HepG2 (cell line): Measurements from ENCODE around the gene EFNA2. TPM values are rescaled to one million over a fixed set of nuclear protein-coding genes. Genes with fewer than 3 reads are reported as not detected.
A peak's percentile ranks its signal among the peaks of the same experiment; 100 is the strongest.

Experiments
- ATAC-seq: fragments of 200-7000 bp; cut with Tn5 transposase; 3 replicates; pipeline ENCODE4 v1.9.1; 2020; ENCODE audit warnings: mild to moderate bottlenecking, moderate library complexity
- BruUV-seq: library from RNA; stranded (reverse); fragments of 400-500 nt; replicated peaks from 2 replicates; lab custom pipeline; 2021; lab: Mats Ljungman, UMichigan
- CTCF ChIA-PET: fragments of 300-600 bp; formaldehyde crosslinking; extraction: SDS; loops from one replicate; lab custom pipeline; 2021; ENCODE audit warnings: low total read pairs, inconsistent platforms, low intra/inter-chr PET ratio; lab: Yijun Ruan, JAX
- POLR2A ChIA-PET: fragments of 350-600 bp; sonication (Branson Sonifier 250); formaldehyde crosslinking; loops from one replicate; lab custom pipeline; 2020; ENCODE audit warnings: antibody characterized with exemption, inconsistent platforms; lab: Yijun Ruan, JAX
- DNase-seq: peaks from one replicate; pipeline ENCODE4 v3.0.0-alpha.2; 2015; ENCODE audit warnings: low spot score
- FAIRE-seq: peaks from 3 replicates; lab custom pipeline; 2011; peaks lifted over from hg19 to GRCh38; lab: Jason Lieb, UNC
- H2AFZ ChIP-seq: one replicate; pipeline ENCODE4 v1.6.1; 2011; ENCODE audit warnings: low read length, inconsistent platforms
- H3K27ac ChIP-seq: fragments of 300-600 bp; 3 replicates; pipeline ENCODE4 v1.8.0; 2011; ENCODE audit warnings: mixed run types, mild to moderate bottlenecking, mixed read lengths, low read length, inconsistent platforms; ENCODE audit not compliant: insufficient read depth; ENCODE audit errors: extremely low read length
- H3K27me3 ChIP-seq, 2 experiments: fragments of 200-600 bp in 1 of 2; 2 replicates in 1 of 2; 3 replicates in 1 of 2; pipeline versions ENCODE4 v1.6.0 to v1.8.0; 2011; ENCODE audit warnings: low read length in 2 of 2, mild to moderate bottlenecking in 2 of 2, moderate library complexity in 2 of 2, inconsistent platforms in 1 of 2; ENCODE audit not compliant: insufficient read depth in 2 of 2, control insufficient read depth in 1 of 2
- H3K36me3 ChIP-seq, 2 experiments: fragments of 200-600 bp in 1 of 2; replicated peaks in 1 of 2; 2 replicates in 1 of 2; 3 replicates in 1 of 2; pipeline versions ENCODE4 v1.5.1 to v1.8.0; 2011; ENCODE audit warnings: low read length in 2 of 2, inconsistent platforms in 1 of 2; ENCODE audit not compliant: insufficient read depth in 2 of 2, control insufficient read depth in 1 of 2
- H3K4me1 ChIP-seq: 2 replicates; pipeline ENCODE4 v1.5.1; 2012; ENCODE audit warnings: low read length, inconsistent platforms; ENCODE audit not compliant: insufficient read depth
- H3K4me2 ChIP-seq: 2 replicates; pipeline ENCODE4 v1.6.0; 2011; ENCODE audit warnings: low read depth, low read length, inconsistent platforms
- H3K4me3 ChIP-seq, 3 experiments: fragments of 200-600 bp in 1 of 3; sonication (generic), shearing (Covaris generic) in 1 of 3; replicated peaks in 1 of 3; 2 replicates each; pipeline ENCODE4 v1.5.1; 2011 to 2016; ENCODE audit warnings: low read length in 3 of 3, inconsistent platforms in 2 of 3, low read depth in 2 of 3, mild to moderate bottlenecking in 2 of 3, control low read depth in 1 of 3, mixed read lengths in 1 of 3; ENCODE audit not compliant: insufficient read depth in 1 of 3
- H3K79me2 ChIP-seq: one replicate; pipeline ENCODE4 v1.6.1; 2011; ENCODE audit warnings: low read length, inconsistent platforms; ENCODE audit not compliant: insufficient read depth
- H3K9ac ChIP-seq: 2 replicates; pipeline ENCODE4 v1.6.0; 2011; ENCODE audit warnings: mild to moderate bottlenecking, low read depth, low read length, inconsistent platforms; ENCODE audit not compliant: insufficient read depth
- H3K9me3 ChIP-seq: 2 replicates; pipeline ENCODE4 v1.5.1; 2012; ENCODE audit warnings: mild to moderate bottlenecking, low read length
- H4K20me1 ChIP-seq: 2 replicates; pipeline ENCODE4 v1.6.0; 2011; ENCODE audit warnings: inconsistent platforms, mild to moderate bottlenecking, low read length, moderate library complexity; ENCODE audit not compliant: insufficient read depth
- ADNP ChIP-seq: sonication (generic); formaldehyde crosslinking; IDR thresholded peaks from 2 replicates; pipeline ENCODE4 v1.4.0; 2020; ENCODE audit warnings: missing genetic modification reagents
- HNRNPL ChIP-seq: fragments of 200-400 bp; formaldehyde crosslinking; IDR thresholded peaks from 2 replicates; pipeline ENCODE4 v1.6.1; 2017; ENCODE audit warnings: mild to moderate bottlenecking, low read depth, low read length
- KDM1A ChIP-seq: IDR thresholded peaks from 2 replicates; pipeline ENCODE4 v1.6.1; 2016; ENCODE audit warnings: missing compliant biosample characterization
- LCORL ChIP-seq, 2 experiments: fragments of 450-650 bp in 1 of 2; sonication (generic) in 1 of 2; formaldehyde crosslinking in 1 of 2; IDR thresholded peaks; 2 replicates each; pipeline versions ENCODE4 v1.5.0 to v1.6.1; 2017 to 2020; ENCODE audit warnings: antibody characterized with exemption in 1 of 2, missing genetic modification reagents in 1 of 2
- MLX ChIP-seq: IDR thresholded peaks from 2 replicates; pipeline ENCODE4 v1.6.1; 2016
- POLR2G ChIP-seq: fragments of 200-400 bp; formaldehyde crosslinking; IDR thresholded peaks from 2 replicates; pipeline ENCODE4 v1.6.1; 2018; ENCODE audit warnings: mild to moderate bottlenecking, low read depth, low read length, moderate library complexity
- SKIL ChIP-seq: sonication (generic); formaldehyde crosslinking; IDR thresholded peaks from 2 replicates; pipeline ENCODE4 v1.8.0; 2022; ENCODE audit warnings: missing genetic modification reagents, mild to moderate bottlenecking, moderate library complexity, borderline replicate concordance
- ZMYM3 ChIP-seq: sonication (generic); formaldehyde crosslinking; IDR thresholded peaks from 2 replicates; pipeline ENCODE4 v1.5.1; 2020; ENCODE audit warnings: mild to moderate bottlenecking, missing genetic modification reagents
- ZNF3 ChIP-seq: IDR thresholded peaks from 2 replicates; pipeline ENCODE4 v1.7.0; 2017; ENCODE audit warnings: inconsistent platforms
- ZNF629 ChIP-seq: sonication (generic); formaldehyde crosslinking; conservative IDR thresholded peaks from 2 replicates; pipeline ENCODE4 v1.5.0; 2020; ENCODE audit warnings: missing genetic modification reagents
- WGBS: methylation state at CpG from one replicate; pipeline ENCODE4 v1.1.6; 2017; ENCODE audit warnings: low lambda C conversion rate; 5-methylcytosine and 5-hydroxymethylcytosine counted together
- in situ Hi-C: cut with HindIII; loops from 2 replicates; pipeline ENCODE4 v1.10.0; 2017; ENCODE audit warnings: low pct_unique_long_range_greater_than_20kb; ENCODE audit not compliant: extremely low pct_ligation_motif_present
- intact Hi-C: fragments of 100-400 bp; cut with micrococcal nuclease; formaldehyde crosslinking; loops from one replicate; pipeline ENCODE4 v1.10.0; 2022; ENCODE audit not compliant: unreplicated experiment
- polyA plus RNA-seq, 8 experiments: library from polyadenylated mRNA; depleted of rRNA in 3 of 8; stranded (reverse) in 7 of 8; unstranded in 1 of 8; fragments of >200 nt; fragmentation: Illumina TruSeq in 4 of 8; extraction: Trizol in 4 of 8; gene quantifications; 2 replicates each; pipeline versions ENCODE4 v1.2.1 to v1.2.3, GENCODE V29; 2011 to 2016; ENCODE audit warnings: low read depth in 4 of 8, missing spikeins in 1 of 8, mixed read lengths in 1 of 8; ENCODE audit not compliant: insufficient read depth in 1 of 8
- total RNA-seq, 5 experiments: library from RNA; depleted of rRNA; stranded (reverse); fragments of >200 nt; fragmentation: Illumina TruSeq; extraction: Trizol; gene quantifications; 2 replicates each; pipeline ENCODE4 v1.2.3, GENCODE V29; 2016; ENCODE audit warnings: low read depth in 1 of 5
- TF ChIP-seq, protein P1 (sequence below): sonication (generic); formaldehyde crosslinking; IDR thresholded peaks from 2 replicates; pipeline ENCODE4 v1.4.0; 2020; ENCODE audit warnings: missing genetic modification reagents, low read depth, mild to moderate bottlenecking, borderline replicate concordance

EFNA2 gene
- total and polyA plus RNA-seq, 2 of the 13 experiments (the other 11 are each of a cell fraction or from before 2014, with no cell fraction given) = 6.0 to 9.9 TPM

DNA sequence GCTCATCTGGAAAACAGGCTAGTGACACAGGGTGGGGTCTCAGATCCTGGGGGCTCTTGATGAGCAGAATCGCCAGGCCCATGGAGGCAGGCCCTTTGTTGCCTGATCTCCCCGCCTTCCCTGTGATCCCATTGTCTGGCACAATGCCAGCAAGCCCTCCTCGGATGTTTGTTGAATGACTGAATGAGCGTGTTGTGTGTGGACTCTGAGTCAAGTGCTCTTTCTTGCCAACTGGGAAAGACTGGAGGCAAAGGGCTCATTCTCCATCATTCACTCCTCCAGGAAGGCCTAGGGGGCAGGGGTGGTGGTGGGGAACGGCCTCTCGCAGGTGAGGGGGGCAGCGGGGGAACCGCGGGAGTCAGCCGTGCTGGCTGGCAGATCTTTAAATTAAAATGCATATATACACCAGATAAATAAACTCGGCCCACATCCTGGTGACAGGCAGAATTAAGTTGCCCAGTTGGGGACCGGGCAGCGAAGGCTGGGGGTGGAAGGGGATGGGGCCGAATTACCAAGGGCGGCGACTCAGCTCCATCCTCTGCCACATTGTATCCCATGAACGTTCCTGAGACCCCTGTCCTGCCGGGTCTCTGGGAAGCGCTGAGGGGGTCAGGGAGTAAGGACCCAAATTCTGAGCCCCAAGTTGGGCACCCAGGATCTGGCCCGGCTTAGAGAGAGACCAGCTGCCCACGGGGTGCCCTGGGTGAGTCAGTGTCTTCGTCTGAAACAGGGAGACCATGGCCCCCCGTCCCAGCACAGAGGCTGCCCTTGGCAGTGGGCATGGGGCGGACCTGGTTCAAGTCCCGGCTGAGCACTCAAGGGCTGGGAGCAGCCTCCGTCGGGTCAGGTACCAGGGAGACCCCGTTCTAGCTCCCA is 24.5 kb downstream of the EFNA2 start:
- Histone ChIP-seq H3K9me3 (no peaks in the 10 kb centered on the region), H3K4me1 (peaks cover 53% of the 10 kb centered on the region), H3K27me3 (peaks cover 1 to 21% of the 10 kb centered on the region in 2 experiments), H3K9ac (no peak overlapping the region), H4K20me1 (no peaks in the 10 kb centered on the region), H3K79me2 (no peaks in the 10 kb centered on the region), H3K27ac (no peak overlapping the region), H2AFZ (no peak overlapping the region), H3K4me3 (no peak overlapping the region), H3K4me2 (no peak overlapping the region), H3K36me3 (no peaks in the 10 kb centered on the region)
- 58% methylated on average over 14 of the region's 28 CpGs for WGBS
- in situ Hi-C loops (no loop called here), intact Hi-C loops (no loop called here)
- POLR2A ChIA-PET = interaction anchor here (1.3 kb wide), 1 partner anchor 26 kb away, joined by 3 read pairs; no protein-coding TSS in a partner anchor
- no TSS peak for BruUV-seq
- TF ChIP-seq LCORL (IDR thresholded peaks at IDR 0.05) = peak; percentile 87
- no peak for TF ChIP-seq LCORL (CRISPR knock-in tag; IDR thresholded peaks at IDR 0.05)
- peak; percentile 59; the same call in 1 of the 2 replicates for TF ChIP-seq KDM1A (CRISPR knock-in tag)
- TF ChIP-seq MLX (CRISPR knock-in tag) = no peak
- peak; percentile 96 for TF ChIP-seq ZMYM3 (CRISPR knock-in tag)
- TF ChIP-seq SKIL (CRISPR knock-in tag) = no peak
- peak; percentile 100 for TF ChIP-seq ZNF3 (CRISPR knock-in tag)
- TF ChIP-seq POLR2G = no peak
- TF ChIP-seq ZNF629 (CRISPR knock-in tag) = peak; percentile 70
- 0 out of 2 replicates have a peak, but pooled peaks have one; percentile 56 for TF ChIP-seq ADNP
- 0 out of 2 replicates have a peak, but pooled peaks have one; percentile 47 for TF ChIP-seq HNRNPL
- TF ChIP-seq, protein P1, sequence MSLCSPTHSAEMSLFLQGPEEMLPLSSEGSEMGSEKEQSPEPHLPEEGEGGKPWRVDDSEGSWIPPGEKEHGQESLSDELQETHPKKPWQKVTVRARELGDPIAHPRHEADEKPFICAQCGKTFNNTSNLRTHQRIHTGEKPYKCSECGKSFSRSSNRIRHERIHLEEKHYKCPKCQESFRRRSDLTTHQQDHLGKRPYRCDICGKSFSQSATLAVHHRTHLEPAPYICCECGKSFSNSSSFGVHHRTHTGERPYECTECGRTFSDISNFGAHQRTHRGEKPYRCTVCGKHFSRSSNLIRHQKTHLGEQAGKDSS (CRISPR knock-in tag) = peak; percentile 100
- FAIRE-seq = no peak
- CTCF ChIA-PET = no interaction called here
- no peak for ATAC-seq
- DNase-seq = no peak
